A673 (cell line): ENCODE measurements around the gene LGMN. TPM values are rescaled to one million over a fixed set of nuclear protein-coding genes. Genes with fewer than 3 reads are reported as not detected.

Source experiments
- BruUV-seq: library from RNA; stranded (reverse); fragments of 400-500 nt; replicated peaks from 2 replicates; lab custom pipeline; 2021; lab: Mats Ljungman, UMichigan
- CTCF ChIA-PET: fragments of 300-600 bp; sonication (Branson Sonifier 250); formaldehyde crosslinking; loops from one replicate; lab custom pipeline; 2022; ENCODE audit warnings: antibody characterized with exemption; lab: Charles Lee
- POLR2A ChIA-PET: fragments of 300-600 bp; sonication (Branson Sonifier 250); formaldehyde crosslinking; loops from one replicate; lab custom pipeline; 2022; ENCODE audit warnings: antibody characterized with exemption; ENCODE audit not compliant: low non-redundant PET; lab: Charles Lee
- DNase-seq: peaks from one replicate; pipeline ENCODE4 v3.0.0-alpha.2; 2015; ENCODE audit warnings: low spot score
- H3K27ac ChIP-seq: fragments of 200-600 bp; sonication (generic); 2 replicates; pipeline ENCODE4 v1.5.1; 2016; ENCODE audit warnings: mixed run types, low read depth, mild to moderate bottlenecking, mixed read lengths, antibody characterized with exemption, low read length; ENCODE audit not compliant: poor library complexity, severe bottlenecking
- H3K27me3 ChIP-seq: fragments of 200-600 bp; sonication (generic); replicated peaks from 2 replicates; pipeline ENCODE4 v1.6.1; 2017; ENCODE audit warnings: mixed run types, low read depth, mild to moderate bottlenecking, mixed read lengths, antibody characterized with exemption, low read length; ENCODE audit not compliant: insufficient read depth, poor library complexity
- H3K36me3 ChIP-seq: fragments of 200-600 bp; sonication (generic); 2 replicates; pipeline ENCODE4 v1.6.1; 2016; ENCODE audit warnings: mixed run types, mild to moderate bottlenecking, mixed read lengths, antibody characterized with exemption, low read length; ENCODE audit not compliant: insufficient read depth, poor library complexity, severe bottlenecking
- H3K4me1 ChIP-seq: fragments of 200-600 bp; sonication (generic); 2 replicates; pipeline ENCODE4 v1.6.1; 2017; ENCODE audit warnings: mixed run types, mild to moderate bottlenecking, mixed read lengths, antibody characterized with exemption, low read length; ENCODE audit not compliant: insufficient read depth, poor library complexity, severe bottlenecking
- H3K4me3 ChIP-seq: fragments of 200-600 bp; sonication (generic); 2 replicates; pipeline ENCODE4 v1.5.1; 2016; ENCODE audit warnings: low read depth, mixed run types, mild to moderate bottlenecking, mixed read lengths, low read length; ENCODE audit not compliant: poor library complexity, severe bottlenecking
- H3K9me3 ChIP-seq: fragments of 200-600 bp; sonication (generic); 2 replicates; pipeline ENCODE4 v1.6.1; 2016; ENCODE audit warnings: mixed run types, low read depth, mild to moderate bottlenecking, mixed read lengths, antibody characterized with exemption, low read length; ENCODE audit not compliant: poor library complexity, severe bottlenecking
- EZH2 ChIP-seq: fragments of 200-600 bp; sonication (generic); IDR thresholded peaks from 2 replicates; pipeline ENCODE4 v1.6.1; 2017; ENCODE audit warnings: borderline replicate concordance, low read depth, mild to moderate bottlenecking, mixed read lengths, antibody characterized with exemption, low read length; ENCODE audit not compliant: poor library complexity, severe bottlenecking
- intact Hi-C: fragments of 100-400 bp; cut with micrococcal nuclease; formaldehyde crosslinking; loops from one replicate; pipeline ENCODE4 v1.10.0; 2022; ENCODE audit not compliant: unreplicated experiment
- total RNA-seq: library from RNA; stranded (reverse); gene quantifications from 2 replicates; pipeline ENCODE4 v1.2.3, GENCODE V29; 2021
- TF ChIP-seq, protein P1 (sequence below): fragments of 300-800, 200-600 bp; sonication (generic); conservative IDR thresholded peaks from 2 replicates; pipeline ENCODE4 v1.5.1; 2017; ENCODE audit warnings: low read depth, mild to moderate bottlenecking, antibody characterized with exemption, low read length, moderate library complexity, mixed read lengths

Gene LGMN
- total RNA-seq, 1 experiment from 2014 or later, result 34.6 TPM

DNA sequence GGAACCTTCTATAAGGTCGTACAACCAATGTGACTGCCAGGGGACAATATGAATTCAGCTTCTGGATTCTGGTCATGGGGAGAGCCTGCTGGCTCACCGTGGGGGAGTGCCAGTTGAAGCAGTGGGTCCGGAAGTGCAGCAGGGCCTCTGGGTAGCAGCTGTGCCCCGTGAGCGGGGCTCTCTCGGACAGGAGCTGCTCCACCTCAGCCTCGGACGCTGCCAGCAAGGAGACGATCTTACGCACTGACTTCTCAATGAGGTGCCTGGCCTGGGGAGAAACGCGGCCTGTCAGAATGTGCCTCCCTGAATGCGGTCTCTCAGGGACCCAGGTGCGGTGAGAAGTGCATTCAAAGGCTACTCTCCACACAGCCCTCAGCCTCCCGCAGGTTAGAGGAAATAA is 42.0 kb downstream of the LGMN start:
- TF ChIP-seq, protein P1, sequence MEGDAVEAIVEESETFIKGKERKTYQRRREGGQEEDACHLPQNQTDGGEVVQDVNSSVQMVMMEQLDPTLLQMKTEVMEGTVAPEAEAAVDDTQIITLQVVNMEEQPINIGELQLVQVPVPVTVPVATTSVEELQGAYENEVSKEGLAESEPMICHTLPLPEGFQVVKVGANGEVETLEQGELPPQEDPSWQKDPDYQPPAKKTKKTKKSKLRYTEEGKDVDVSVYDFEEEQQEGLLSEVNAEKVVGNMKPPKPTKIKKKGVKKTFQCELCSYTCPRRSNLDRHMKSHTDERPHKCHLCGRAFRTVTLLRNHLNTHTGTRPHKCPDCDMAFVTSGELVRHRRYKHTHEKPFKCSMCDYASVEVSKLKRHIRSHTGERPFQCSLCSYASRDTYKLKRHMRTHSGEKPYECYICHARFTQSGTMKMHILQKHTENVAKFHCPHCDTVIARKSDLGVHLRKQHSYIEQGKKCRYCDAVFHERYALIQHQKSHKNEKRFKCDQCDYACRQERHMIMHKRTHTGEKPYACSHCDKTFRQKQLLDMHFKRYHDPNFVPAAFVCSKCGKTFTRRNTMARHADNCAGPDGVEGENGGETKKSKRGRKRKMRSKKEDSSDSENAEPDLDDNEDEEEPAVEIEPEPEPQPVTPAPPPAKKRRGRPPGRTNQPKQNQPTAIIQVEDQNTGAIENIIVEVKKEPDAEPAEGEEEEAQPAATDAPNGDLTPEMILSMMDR, result no peak
- no peak for TF ChIP-seq EZH2
- Histone ChIP-seq H3K27me3 (no peaks in the 10 kb centered on the region), H3K36me3 (no peaks in the 10 kb centered on the region), H3K9me3 (no peaks in the 10 kb centered on the region), H3K27ac (no peak overlapping the region), H3K4me1 (no peaks in the 10 kb centered on the region), H3K4me3 (no peak overlapping the region)
- intact Hi-C loops, result no loop called here
- POLR2A ChIA-PET, result no interaction called here
- BruUV-seq, result no TSS peak
- DNase-seq, result no peak
- CTCF ChIA-PET, result no interaction called here

DNA sequence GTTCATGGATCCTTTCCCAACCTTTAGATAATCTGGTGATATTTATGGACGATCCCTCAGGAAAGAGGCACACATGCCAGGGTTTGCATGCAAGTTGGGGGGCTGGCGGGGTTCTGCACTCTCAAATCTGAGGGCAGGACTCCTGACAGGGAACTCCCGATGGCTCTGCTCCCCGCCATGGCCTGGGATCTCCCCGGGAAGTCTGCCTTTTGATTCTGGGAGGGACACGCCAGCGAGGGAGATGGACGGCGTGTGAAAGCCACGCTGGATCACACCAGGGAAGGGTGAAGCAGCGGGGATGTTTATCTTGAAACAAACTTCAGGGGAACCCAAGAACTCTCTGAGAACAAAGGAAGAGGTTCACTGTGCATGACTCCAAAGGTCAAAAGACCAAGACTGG is 43.6 kb downstream of the LGMN start:
- Histone ChIP-seq H3K4me3 (no peak overlapping the region), H3K4me1 (no peaks in the 10 kb centered on the region), H3K27ac (no peak overlapping the region), H3K9me3 (no peaks in the 10 kb centered on the region), H3K36me3 (no peaks in the 10 kb centered on the region), H3K27me3 (no peaks in the 10 kb centered on the region)
- BruUV-seq, result no TSS peak
- DNase-seq, result no peak
- intact Hi-C loops, result no loop called here
- ChIA-PET CTCF (no interaction called here), POLR2A (no interaction called here)
- no peak for TF ChIP-seq EZH2
- TF ChIP-seq, protein P1, result no peak

DNA sequence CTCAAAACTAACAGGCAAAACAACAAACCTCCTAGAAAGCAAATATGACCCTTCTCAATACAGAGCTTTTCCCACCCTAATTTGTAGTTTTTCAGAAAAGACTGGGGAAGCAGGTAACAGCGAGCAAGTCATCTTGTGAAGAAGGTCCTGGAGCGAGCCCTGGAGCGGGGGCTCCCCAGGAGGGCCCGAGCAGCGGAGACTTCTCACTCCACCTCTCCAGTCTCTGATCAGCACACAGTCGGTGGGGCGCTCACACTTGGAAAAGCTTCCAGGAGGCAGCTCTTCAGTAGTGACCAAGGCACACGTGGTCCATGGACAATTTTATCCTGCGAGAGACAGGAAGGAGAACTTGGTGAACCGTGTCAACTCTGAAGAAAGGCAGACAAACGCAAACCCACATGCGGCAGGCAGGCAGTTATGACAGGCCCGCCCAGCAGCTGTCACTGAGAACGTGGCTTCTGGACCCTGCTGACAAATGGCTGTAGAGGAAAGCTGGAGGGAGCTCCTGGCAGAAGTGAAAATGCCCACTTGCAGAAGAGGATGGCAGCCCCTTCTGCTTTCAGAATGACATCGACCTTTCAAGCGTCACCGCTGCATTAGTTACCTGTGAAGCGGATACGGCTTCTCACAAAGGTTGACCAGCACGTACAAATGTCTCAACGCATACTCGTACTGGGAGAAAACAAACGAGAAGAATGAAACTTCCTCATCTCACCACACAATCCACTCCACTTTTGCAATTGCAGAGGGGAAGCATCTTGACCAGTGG is 44.2 kb downstream of the LGMN start:
- TF ChIP-seq, protein P1, result no peak
- TF ChIP-seq EZH2, result no peak
- Histone ChIP-seq H3K27ac (no peak overlapping the region), H3K4me1 (no peaks in the 10 kb centered on the region), H3K9me3 (no peaks in the 10 kb centered on the region), H3K36me3 (no peaks in the 10 kb centered on the region), H3K27me3 (no peaks in the 10 kb centered on the region), H3K4me3 (no peak overlapping the region)
- ChIA-PET POLR2A (no interaction called here), CTCF (no interaction called here)
- no TSS peak for BruUV-seq
- intact Hi-C loops, result no loop called here
- no peak for DNase-seq
